Progenitor cell of endocrine pancreas (in vitro differentiated cells): ENCODE data around the gene VPS13D. TPM values are rescaled to one million over a fixed set of nuclear protein-coding genes. Genes with fewer than 3 reads are reported as not detected.

Experiments
- DNase-seq: peaks from one replicate; pipeline ENCODE4 v3.0.0; 2021; ENCODE audit warnings: low spot score; ENCODE audit not compliant: unreplicated experiment
- H3K27ac Mint-ChIP-seq: 2 replicates; pipeline ENCODE4 v1.8.0; 2021; ENCODE audit warnings: mild to moderate bottlenecking, moderate library complexity, mixed read lengths
- H3K27me3 Mint-ChIP-seq: 2 replicates; pipeline ENCODE4 v1.8.0; 2021; ENCODE audit warnings: mixed read lengths
- H3K36me3 Mint-ChIP-seq: 2 replicates; pipeline ENCODE4 v1.8.0; 2022; ENCODE audit warnings: mixed read lengths; ENCODE audit not compliant: insufficient read depth
- H3K4me1 Mint-ChIP-seq: 2 replicates; pipeline ENCODE4 v1.8.0; 2021; ENCODE audit warnings: low read depth, mixed read lengths
- H3K4me3 Mint-ChIP-seq: 2 replicates; pipeline ENCODE4 v1.8.0; 2021; ENCODE audit warnings: low read depth, mild to moderate bottlenecking, moderate library complexity, mixed read lengths
- H3K9me3 Mint-ChIP-seq: 2 replicates; pipeline ENCODE4 v1.8.0; 2021; ENCODE audit warnings: low read depth, mixed read lengths
- microRNA-seq: library from miRNA; unstranded; fragments of <30 nt; microRNA quantifications from one replicate; pipeline ENCODE4 v1.1.0, GENCODE V29; 2020; ENCODE audit warnings: borderline number of aligned reads; ENCODE audit not compliant: unreplicated experiment
- total RNA-seq: library from RNA; stranded (reverse); gene quantifications from 2 replicates; pipeline ENCODE4 v1.2.1, GENCODE V29; 2021
- TF ChIP-seq, protein P1 (sequence below): fragments of 200-600 bp; sonication (generic); IDR thresholded peaks from one replicate; pipeline ENCODE4 v1.5.0; 2021; ENCODE audit warnings: antibody characterized with exemption, mild to moderate bottlenecking; ENCODE audit not compliant: unreplicated experiment

Gene VPS13D
- total RNA-seq, 1 donor from 2014 or later = 41.9 TPM

DNA sequence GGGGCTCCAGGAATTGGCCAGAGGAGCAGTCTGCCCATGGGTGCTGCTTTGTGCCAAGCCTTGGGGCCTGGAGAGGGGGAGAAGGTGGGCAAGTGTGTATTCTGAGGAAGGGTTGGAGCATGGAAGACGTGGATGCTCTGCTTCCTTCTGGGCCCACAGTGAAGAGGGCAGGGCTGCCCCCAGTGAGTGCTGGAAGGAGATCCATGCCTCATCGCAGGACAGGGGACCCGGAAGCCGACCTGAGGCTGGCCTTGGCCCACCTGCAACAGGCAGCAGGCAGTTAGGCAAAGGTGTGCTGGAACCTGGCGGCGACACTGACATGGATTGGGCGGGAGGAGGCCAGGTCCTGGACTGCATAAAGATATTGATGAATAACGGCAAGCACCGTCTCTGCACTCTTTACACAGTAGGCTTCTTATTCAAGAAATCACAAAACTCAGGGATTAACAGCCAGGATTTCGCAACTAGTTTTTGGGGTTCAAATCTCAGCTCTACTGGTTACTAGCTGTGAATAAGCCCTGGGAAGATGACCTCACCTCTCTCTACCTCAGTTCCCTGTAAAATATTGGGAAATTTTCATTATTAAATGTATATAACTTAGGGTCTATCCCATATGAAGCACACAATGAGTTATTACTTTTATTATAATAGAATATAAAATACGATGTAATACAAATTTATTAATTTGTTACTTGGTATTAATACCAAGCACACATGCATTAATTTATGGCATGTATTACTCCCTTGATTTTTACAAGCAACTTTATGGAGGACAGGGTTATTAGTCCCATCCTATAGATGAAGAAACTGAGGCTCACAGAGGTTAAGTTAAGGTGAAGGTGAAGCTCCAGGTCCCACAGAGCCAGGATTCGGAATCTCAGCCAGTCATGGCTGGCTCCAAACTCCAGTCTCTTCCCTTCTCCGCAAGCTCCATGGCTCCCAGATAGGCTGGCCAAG is 325.9 kb downstream of the VPS13D start:
- H3K4me1 Mint-ChIP-seq = peaks cover 9% of the 10 kb centered on the region
- no peak overlapping the region for H3K4me3 Mint-ChIP-seq
- peaks cover 1% of the 10 kb centered on the region for H3K36me3 Mint-ChIP-seq
- DNase-seq = no peak
- no peaks in the 10 kb centered on the region for H3K9me3 Mint-ChIP-seq
- peaks cover 5% of the 10 kb centered on the region for H3K27me3 Mint-ChIP-seq
- TF ChIP-seq, protein P1, sequence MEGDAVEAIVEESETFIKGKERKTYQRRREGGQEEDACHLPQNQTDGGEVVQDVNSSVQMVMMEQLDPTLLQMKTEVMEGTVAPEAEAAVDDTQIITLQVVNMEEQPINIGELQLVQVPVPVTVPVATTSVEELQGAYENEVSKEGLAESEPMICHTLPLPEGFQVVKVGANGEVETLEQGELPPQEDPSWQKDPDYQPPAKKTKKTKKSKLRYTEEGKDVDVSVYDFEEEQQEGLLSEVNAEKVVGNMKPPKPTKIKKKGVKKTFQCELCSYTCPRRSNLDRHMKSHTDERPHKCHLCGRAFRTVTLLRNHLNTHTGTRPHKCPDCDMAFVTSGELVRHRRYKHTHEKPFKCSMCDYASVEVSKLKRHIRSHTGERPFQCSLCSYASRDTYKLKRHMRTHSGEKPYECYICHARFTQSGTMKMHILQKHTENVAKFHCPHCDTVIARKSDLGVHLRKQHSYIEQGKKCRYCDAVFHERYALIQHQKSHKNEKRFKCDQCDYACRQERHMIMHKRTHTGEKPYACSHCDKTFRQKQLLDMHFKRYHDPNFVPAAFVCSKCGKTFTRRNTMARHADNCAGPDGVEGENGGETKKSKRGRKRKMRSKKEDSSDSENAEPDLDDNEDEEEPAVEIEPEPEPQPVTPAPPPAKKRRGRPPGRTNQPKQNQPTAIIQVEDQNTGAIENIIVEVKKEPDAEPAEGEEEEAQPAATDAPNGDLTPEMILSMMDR = no peak
- H3K27ac Mint-ChIP-seq = no peak overlapping the region

DNA sequence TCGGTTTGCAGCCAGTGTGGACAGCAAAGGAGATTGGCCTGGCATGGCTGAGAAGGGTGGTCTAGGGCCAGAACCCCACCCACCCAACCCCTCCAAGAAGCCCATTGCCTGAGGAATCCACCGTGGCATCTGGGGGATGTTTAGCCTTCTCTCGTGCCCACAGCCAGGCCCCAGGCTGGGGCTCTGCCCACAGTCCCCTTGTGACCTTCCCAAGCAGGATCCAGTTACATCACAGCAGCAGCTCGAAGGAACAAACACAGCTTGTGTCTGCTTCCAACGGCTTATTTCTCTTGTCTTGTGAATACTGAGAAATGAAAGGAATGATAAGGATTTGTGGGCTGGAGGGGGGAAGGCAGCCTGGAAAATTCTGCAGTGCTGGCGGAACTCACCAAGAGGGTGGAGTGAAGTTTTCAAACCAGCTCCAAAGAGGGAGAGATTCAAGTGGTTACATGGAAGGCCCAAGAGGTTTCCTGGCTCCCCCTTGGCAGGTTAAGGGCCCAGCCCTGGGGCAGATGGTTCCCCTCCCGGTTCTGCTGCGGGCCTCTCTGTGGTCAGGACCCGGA is 326.6 kb downstream of the VPS13D start:
- H3K36me3 Mint-ChIP-seq = peaks cover 1% of the 10 kb centered on the region
- H3K4me1 Mint-ChIP-seq = peaks cover 9% of the 10 kb centered on the region
- H3K9me3 Mint-ChIP-seq = no peaks in the 10 kb centered on the region
- TF ChIP-seq, protein P1 = no peak
- no peak overlapping the region for H3K27ac Mint-ChIP-seq
- H3K4me3 Mint-ChIP-seq = no peak overlapping the region
- H3K27me3 Mint-ChIP-seq = peaks cover 5% of the 10 kb centered on the region
- DNase-seq = no peak

DNA sequence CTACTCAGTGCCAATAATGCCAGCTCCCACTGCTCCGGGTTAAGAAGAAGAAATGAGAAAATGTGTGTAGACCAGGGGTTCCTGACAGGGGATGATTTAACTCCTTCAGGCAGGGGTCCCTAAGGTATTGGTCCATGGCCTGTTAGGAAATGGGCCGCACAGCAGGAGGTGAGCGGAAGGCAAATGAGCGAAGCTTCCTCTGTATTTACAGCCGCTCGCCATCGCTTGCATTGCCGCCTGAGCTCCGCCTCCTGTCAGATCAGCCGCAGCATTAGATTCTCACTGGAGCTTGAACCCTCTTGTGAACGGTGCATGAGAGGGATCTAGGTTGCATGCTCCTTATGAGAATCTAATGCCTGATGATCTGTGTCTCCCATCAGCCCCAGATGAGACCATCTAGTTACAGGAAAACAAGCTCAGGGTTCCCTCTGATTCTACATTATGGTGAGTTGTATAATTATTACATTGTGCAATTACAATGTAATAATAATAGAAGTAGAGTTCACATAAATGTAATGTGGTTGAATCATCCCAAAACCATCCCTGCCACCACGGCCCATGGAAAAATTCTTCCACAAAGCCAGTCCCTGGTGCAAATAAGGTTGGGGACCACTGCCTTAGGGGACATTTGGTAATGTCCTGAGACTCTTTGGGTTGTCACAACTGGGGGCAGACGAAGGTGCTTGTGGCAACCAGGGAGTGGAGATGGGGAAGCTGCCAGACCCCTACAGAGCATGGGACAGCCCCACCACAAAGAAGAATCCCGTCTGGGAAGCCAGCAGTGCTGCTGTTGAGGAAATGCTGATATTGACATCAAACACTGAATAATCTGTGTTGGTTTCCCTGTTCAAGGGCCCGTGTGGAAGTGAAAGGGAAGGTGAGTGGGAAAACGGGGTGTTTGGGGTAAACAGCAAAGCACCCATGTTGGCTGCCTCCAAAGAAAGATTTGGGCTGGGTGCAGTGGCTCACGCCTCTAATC is 327.4 kb downstream of the VPS13D start:
- Mint-ChIP-seq H3K4me3 (no peak overlapping the region), H3K36me3 (peaks cover 1% of the 10 kb centered on the region), H3K27ac (no peak overlapping the region), H3K4me1 (peaks cover 9% of the 10 kb centered on the region), H3K27me3 (peaks cover 5% of the 10 kb centered on the region), H3K9me3 (peaks cover under 1% of the 10 kb centered on the region)
- no peak for DNase-seq
- TF ChIP-seq, protein P1 = no peak

DNA sequence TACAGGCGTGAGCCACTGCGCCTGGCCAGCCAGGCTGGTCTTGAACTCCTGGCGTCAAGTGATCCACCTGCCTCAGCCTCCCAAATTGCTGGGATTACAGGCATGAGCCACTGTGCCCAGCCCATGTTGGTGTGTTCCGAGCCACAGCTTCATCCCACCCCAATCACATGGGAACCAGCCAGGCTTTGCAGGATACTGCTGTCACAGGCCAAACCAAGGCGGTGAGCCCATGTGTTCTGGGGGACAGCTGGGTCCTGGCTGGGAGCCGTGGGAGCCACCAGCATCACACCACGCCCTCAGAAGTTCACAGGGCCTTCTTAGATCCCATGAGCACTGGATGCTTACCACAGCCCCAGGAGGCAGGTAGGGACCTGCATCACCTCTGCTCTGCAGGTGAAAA is 331.3 kb downstream of the VPS13D start:
- H3K9me3 Mint-ChIP-seq = peaks cover 17% of the 10 kb centered on the region
- H3K36me3 Mint-ChIP-seq = peaks cover 23% of the 10 kb centered on the region
- DNase-seq = no peak
- no peak overlapping the region for H3K4me3 Mint-ChIP-seq
- no peaks in the 10 kb centered on the region for H3K27me3 Mint-ChIP-seq
- TF ChIP-seq, protein P1 = no peak
- H3K27ac Mint-ChIP-seq = no peak overlapping the region
- peaks cover 3% of the 10 kb centered on the region for H3K4me1 Mint-ChIP-seq

Small RNA genes within 50 kb of the gene (microRNA-seq; reads per million reads assigned to microRNA genes)
- gene MIR4632 = not detected

Other genes starting within 250 kb of the VPS13D start
- gene MFN2, start 249.6 kb upstream of the VPS13D start, total RNA-seq = 50.6 and 55.8 TPM in 2 replicates
- gene MIIP, start 210.5 kb upstream of the VPS13D start, total RNA-seq = 46.5 and 47.1 TPM in 2 replicates
- not detected in 2 replicates for gene TNFRSF8, start 166.7 kb upstream of the VPS13D start, total RNA-seq
- not detected in 2 replicates for gene TNFRSF1B, start 63.0 kb upstream of the VPS13D start, total RNA-seq